A549 (cell line): Measurements from ENCODE around the gene WDR35. TPM values are rescaled to one million over a fixed set of nuclear protein-coding genes. Genes with fewer than 3 reads are reported as not detected.

ENCODE experiments used
- ATAC-seq, 2 experiments: fragments of 200-7000 bp in 1 of 2; fragments of >200 bp in 1 of 2; cut with Nextera tagmentation in 1 of 2; cut with Tn5 transposase in 1 of 2; 3 replicates each; pipeline versions ENCODE4 v1.8.0 to v1.9.1; 2018 to 2020; ENCODE audit warnings: mild to moderate bottlenecking in 1 of 2, moderate library complexity in 1 of 2
- CTCF ChIA-PET: fragments of 300-600 bp; sonication (Branson Sonifier 250); formaldehyde crosslinking; extraction: SDS; loops from one replicate; lab custom pipeline; 2021; ENCODE audit warnings: antibody characterized with exemption, inconsistent platforms; lab: Yijun Ruan, JAX
- POLR2A ChIA-PET: fragments of 350-600 bp; formaldehyde crosslinking; extraction: SDS; loops from one replicate; lab custom pipeline; 2021; ENCODE audit warnings: antibody characterized with exemption, inconsistent platforms; lab: Yijun Ruan, JAX
- DNase-seq, 2 experiments: peaks; one replicate each; pipeline versions ENCODE4 v3.0.0 to v3.0.0-alpha.2; 2011 to 2016; ENCODE audit warnings: low read depth in 1 of 2, low spot score in 1 of 2
- FAIRE-seq: peaks from 2 replicates; lab custom pipeline; 2011; peaks lifted over from hg19 to GRCh38; lab: Jason Lieb, UNC
- H3K27ac ChIP-seq, 2 experiments: fragments of >200 bp; sonication (Bioruptor Twin); formaldehyde crosslinking; 3 replicates each; pipeline ENCODE4 v1.5.1; 2016 to 2017
- H3K4me1 ChIP-seq: fragments of >200 bp; sonication (Bioruptor Twin); formaldehyde crosslinking; 3 replicates; pipeline ENCODE4 v1.6.1; 2016
- H3K4me2 ChIP-seq: fragments of >200 bp; sonication (Bioruptor Twin); formaldehyde crosslinking; 3 replicates; pipeline ENCODE4 v1.6.1; 2016
- H3K4me3 ChIP-seq: fragments of >200 bp; sonication (Bioruptor Twin); formaldehyde crosslinking; 3 replicates; pipeline ENCODE4 v1.5.1; 2016
- H3K9me3 ChIP-seq: fragments of >200 bp; sonication (Bioruptor Twin); formaldehyde crosslinking; 3 replicates; pipeline ENCODE4 v1.6.1; 2016
- ATOH8 ChIP-seq: fragments of 250-450 bp; sonication (Bioruptor Pico); IDR thresholded peaks from 2 replicates; pipeline ENCODE4 v1.5.0; 2020; ENCODE audit warnings: low read depth, mild to moderate bottlenecking, moderate library complexity
- CBX2 ChIP-seq: fragments of 200-600 bp; sonication (generic); IDR thresholded peaks from 2 replicates; pipeline ENCODE4 v1.6.1; 2016; ENCODE audit warnings: low read depth, mild to moderate bottlenecking, borderline replicate concordance
- CBX8 ChIP-seq: fragments of 200-600 bp; sonication (generic); IDR thresholded peaks from 2 replicates; pipeline ENCODE4 v1.6.1; 2016
- CEBPB ChIP-seq, 2 experiments: fragments of >200 bp in 1 of 2; sonication (Bioruptor Twin) in 1 of 2; formaldehyde crosslinking in 1 of 2; IDR thresholded peaks; 2 replicates each; pipeline ENCODE4 v1.6.1; 2012 to 2016
- CHD2 ChIP-seq: fragments of 150-350 bp; IDR thresholded peaks from 2 replicates; pipeline ENCODE4 v1.6.1; 2014; ENCODE audit warnings: low read length; ENCODE audit not compliant: partially characterized antibody
- CHD4 ChIP-seq: fragments of 200-600 bp; sonication (generic); IDR thresholded peaks from 2 replicates; pipeline ENCODE4 v1.6.1; 2016; ENCODE audit warnings: antibody characterized with exemption, mild to moderate bottlenecking, borderline replicate concordance
- ELK1 ChIP-seq: fragments of 150-350 bp; IDR thresholded peaks from 2 replicates; pipeline ENCODE4 v1.6.1; 2014; ENCODE audit warnings: low read depth, mild to moderate bottlenecking, low read length
- EP300 ChIP-seq, 2 experiments: fragments of >200 bp; sonication (Bioruptor Twin); formaldehyde crosslinking; IDR thresholded peaks; 2 replicates in 1 of 2; 3 replicates in 1 of 2; pipeline ENCODE4 v1.6.1; 2016 to 2017
- ESRRA ChIP-seq: fragments of 150-350 bp; IDR thresholded peaks from 2 replicates; pipeline ENCODE4 v1.6.1; 2014; ENCODE audit warnings: mild to moderate bottlenecking, low read length, borderline replicate concordance
- FOSL2 ChIP-seq, 2 experiments: fragments of 450-650 bp in 1 of 2; fragments of >200 bp in 1 of 2; sonication (Bioruptor Twin) in 1 of 2; formaldehyde crosslinking; IDR thresholded peaks; 2 replicates each; pipeline versions ENCODE4 v1.5.0 to v1.6.1; 2016 to 2020; ENCODE audit warnings: mild to moderate bottlenecking in 1 of 2, moderate library complexity in 1 of 2
- FOXS1 ChIP-seq: fragments of 250-450 bp; sonication (Bioruptor Pico); IDR thresholded peaks from 2 replicates; pipeline ENCODE4 v1.5.0; 2020; ENCODE audit warnings: mild to moderate bottlenecking, moderate library complexity
- HOXA7 ChIP-seq: fragments of 250-450 bp; sonication (Bioruptor Pico); IDR thresholded peaks from 2 replicates; pipeline ENCODE4 v1.5.0; 2020; ENCODE audit warnings: mild to moderate bottlenecking, moderate library complexity
- HOXB5 ChIP-seq: fragments of 250-450 bp; sonication (Bioruptor Pico); IDR thresholded peaks from 2 replicates; pipeline ENCODE4 v1.5.0; 2020; ENCODE audit warnings: mild to moderate bottlenecking, moderate library complexity
- JUNB ChIP-seq: fragments of >200 bp; sonication (Bioruptor Twin); formaldehyde crosslinking; IDR thresholded peaks from 2 replicates; pipeline ENCODE4 v1.6.1; 2016
- KDM5A ChIP-seq: fragments of 200-600 bp; sonication (generic); IDR thresholded peaks from 2 replicates; pipeline ENCODE4 v1.6.1; 2016; ENCODE audit warnings: antibody characterized with exemption, mild to moderate bottlenecking
- MAX ChIP-seq: IDR thresholded peaks from 2 replicates; pipeline ENCODE4 v1.6.1; 2012
- MYC ChIP-seq: IDR thresholded peaks from 2 replicates; pipeline ENCODE4 v1.6.1; 2012; ENCODE audit warnings: mild to moderate bottlenecking, inconsistent platforms, low read length, improper control_type of control experiment, borderline replicate concordance
- NFE2L2 ChIP-seq: fragments of 150-350 bp; conservative IDR thresholded peaks from 2 replicates; pipeline ENCODE4 v1.6.1; 2014; ENCODE audit warnings: low read length
- NPAS2 ChIP-seq: fragments of 250-450 bp; sonication (Bioruptor Pico); IDR thresholded peaks from 2 replicates; pipeline ENCODE4 v1.8.0; 2022; ENCODE audit warnings: mild to moderate bottlenecking, moderate library complexity, borderline replicate concordance
- NR3C1 ChIP-seq: fragments of >200 bp; sonication (Bioruptor Twin); formaldehyde crosslinking; IDR thresholded peaks from 3 replicates; pipeline ENCODE4 v1.6.1; 2017
- PBX3 ChIP-seq: IDR thresholded peaks from 2 replicates; pipeline ENCODE4 v1.6.1; 2012
- RAD21 ChIP-seq, 2 experiments: fragments of >200 bp in 1 of 2; sonication (Bioruptor Twin) in 1 of 2; formaldehyde crosslinking in 1 of 2; IDR thresholded peaks in 1 of 2; conservative IDR thresholded peaks in 1 of 2; 2 replicates in 1 of 2; 3 replicates in 1 of 2; pipeline ENCODE4 v1.6.1; 2012 to 2018; ENCODE audit warnings: inconsistent platforms in 1 of 2
- RCOR1 ChIP-seq: fragments of 150-350 bp; IDR thresholded peaks from 2 replicates; pipeline ENCODE4 v1.6.1; 2014; ENCODE audit warnings: antibody characterized with exemption, low read length, low read depth
- RFX5 ChIP-seq: fragments of 450-650 bp; IDR thresholded peaks from 2 replicates; pipeline ENCODE4 v1.7.1; 2014; ENCODE audit warnings: antibody characterized with exemption, mild to moderate bottlenecking, moderate library complexity
- SMC3 ChIP-seq: fragments of >200 bp; sonication (Bioruptor Twin); formaldehyde crosslinking; IDR thresholded peaks from 3 replicates; pipeline ENCODE4 v1.6.1; 2018; ENCODE audit warnings: inconsistent platforms
- TFCP2L1 ChIP-seq: fragments of 250-450 bp; sonication (Bioruptor Pico); IDR thresholded peaks from 2 replicates; pipeline ENCODE4 v1.5.0; 2021; ENCODE audit warnings: mild to moderate bottlenecking
- TP53 ChIP-seq: fragments of 250-450 bp; sonication (Bioruptor Pico); IDR thresholded peaks from 2 replicates; pipeline ENCODE4 v1.5.0; 2021; ENCODE audit warnings: mild to moderate bottlenecking, moderate library complexity
- USF2 ChIP-seq: fragments of 450-650 bp; IDR thresholded peaks from 2 replicates; pipeline ENCODE4 v1.6.1; 2014; ENCODE audit warnings: antibody characterized with exemption
- ZNF302 ChIP-seq: fragments of 250-450 bp; sonication (Bioruptor Pico); IDR thresholded peaks from 2 replicates; pipeline ENCODE4 v1.9.0; 2021; ENCODE audit warnings: inconsistent platforms, mild to moderate bottlenecking, moderate library complexity
- ZSCAN20 ChIP-seq: fragments of 250-450 bp; sonication (Bioruptor Pico); IDR thresholded peaks from 2 replicates; pipeline ENCODE4 v1.8.0; 2022; ENCODE audit warnings: mild to moderate bottlenecking, moderate library complexity
- WGBS: methylation state at CpG from one replicate; pipeline ENCODE4 v1.1.6; 2017; ENCODE audit errors: missing lambda C conversion rate; 5-methylcytosine and 5-hydroxymethylcytosine counted together
- polyA minus RNA-seq: library from RNA; depleted of rRNA, polyadenylated mRNA; stranded (reverse); fragments of >200 nt; gene quantifications from 2 replicates; pipeline ENCODE4 v1.2.3, GENCODE V29; 2011; rRNA and poly(A)+ RNA removed
- polyA plus RNA-seq, 4 experiments: library from polyadenylated mRNA; depleted of rRNA in 3 of 4; stranded (reverse); fragments of >200 nt; fragmentation: RNase III in 1 of 4; extraction: RNeasy Plus Mini Kit Qiagen cat#74134 plus additional on column Dnase treatment in 1 of 4; gene quantifications; 2 replicates in 3 of 4; 3 replicates in 1 of 4; pipeline ENCODE4 v1.2.3, GENCODE V29; 2011 to 2017
- TF ChIP-seq, protein P1 (sequence below): fragments of >200 bp; sonication (Bioruptor Twin); formaldehyde crosslinking; IDR thresholded peaks from 2 replicates; pipeline ENCODE4 v1.6.1; 2016
- TF ChIP-seq, protein P2 (sequence below): IDR thresholded peaks from 2 replicates; pipeline ENCODE4 v1.6.1; 2012; ENCODE audit warnings: low read depth, borderline replicate concordance
- TF ChIP-seq, protein P3 (sequence below): fragments of 250-450 bp; sonication (Bioruptor Pico); IDR thresholded peaks from 2 replicates; pipeline ENCODE4 v1.5.0; 2021; ENCODE audit warnings: mild to moderate bottlenecking, moderate library complexity, borderline replicate concordance

Gene WDR35
- 24.6 and 28.5 TPM in 2 replicates for polyA plus RNA-seq (2011; rRNA removed)
- 5.7 TPM in 2 replicates for polyA plus RNA-seq (2012; cell fraction: cytosol; rRNA removed)
- 7.9 and 13.0 TPM in 2 replicates for polyA plus RNA-seq (2012; cell fraction: nucleus; rRNA removed)
- polyA plus RNA-seq (2017; fragmentation: RNase III; extraction: RNeasy Plus Mini Kit Qiagen cat#74134 plus additional on column Dnase treatment) = 12.1 to 14.0 TPM (median 13.6 TPM) in 3 replicates
- polyA minus RNA-seq = 15.8 and 20.1 TPM in 2 replicates

- Histone ChIP-seq H3K9me3 (no peaks in the 10 kb centered on the region), H3K4me3 (peak within 1 kb of the TSS; percentile 68), H3K4me1 (peaks cover 17% of the 10 kb centered on the region), H3K4me2 (peak within 1 kb of the TSS; percentile 91), H3K27ac (peak within 1 kb of the TSS; percentile 73 to 89)
- ChIA-PET CTCF (interaction anchor here (1.1 to 1.5 kb wide), 4 partner anchors 9 to 108 kb away, joined by 3 to 4 read pairs (median 3); no protein-coding TSS in a partner anchor), POLR2A (interaction anchor here (0.7 to 1.5 kb wide), 9 partner anchors 8 to 451 kb away, joined by 3 to 16 read pairs (median 4); partner anchors contain the start of genes LAPTM4A and MATN3)
- FAIRE-seq = peak; percentile 23
- peak; percentile 98 for ATAC-seq
- WGBS = under 1% methylated on average over 59 of the region's 70 CpGs
- peak; percentile 94 to 98 for DNase-seq
- TF ChIP-seq HOXB5 (CRISPR knock-in tag) = no peak
- no peak for TF ChIP-seq ZSCAN20 (CRISPR knock-in tag)
- no peak for TF ChIP-seq PBX3
- TF ChIP-seq, protein P1, sequence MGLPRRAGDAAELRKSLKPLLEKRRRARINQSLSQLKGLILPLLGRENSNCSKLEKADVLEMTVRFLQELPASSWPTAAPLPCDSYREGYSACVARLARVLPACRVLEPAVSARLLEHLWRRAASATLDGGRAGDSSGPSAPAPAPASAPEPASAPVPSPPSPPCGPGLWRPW = no peak
- TF ChIP-seq NPAS2 (CRISPR knock-in tag) = 0 out of 2 replicates have a peak, but pooled peaks have one; percentile 57
- no peak for TF ChIP-seq TP53 (CRISPR knock-in tag)
- no peak for TF ChIP-seq RAD21 (conservative IDR thresholded peaks at IDR 0.05 in 1 of 2, IDR thresholded peaks at IDR 0.05 in 1 of 2)
- no peak for TF ChIP-seq FOSL2 (IDR thresholded peaks at IDR 0.05)
- TF ChIP-seq FOSL2 (CRISPR knock-in tag; IDR thresholded peaks at IDR 0.05) = no peak
- no peak for TF ChIP-seq JUNB
- TF ChIP-seq NFE2L2 = no peak
- peak; percentile 59 for TF ChIP-seq USF2
- TF ChIP-seq CBX2 = no peak
- TF ChIP-seq SMC3 = no peak
- peak; percentile 88 for TF ChIP-seq MAX
- no peak for TF ChIP-seq ATOH8 (CRISPR knock-in tag)
- peak; percentile 31 for TF ChIP-seq CHD2
- TF ChIP-seq KDM5A = 0 out of 2 replicates have a peak, but pooled peaks have one; percentile 53
- no peak; the same call in 1 of the 2 replicates for TF ChIP-seq RFX5
- TF ChIP-seq CBX8 = no peak
- TF ChIP-seq ESRRA = no peak
- no peak for TF ChIP-seq ZNF302
- TF ChIP-seq HOXA7 = no peak
- TF ChIP-seq FOXS1 = no peak
- TF ChIP-seq CEBPB (IDR thresholded peaks at IDR 0.05) = no peak
- TF ChIP-seq, protein P2, sequence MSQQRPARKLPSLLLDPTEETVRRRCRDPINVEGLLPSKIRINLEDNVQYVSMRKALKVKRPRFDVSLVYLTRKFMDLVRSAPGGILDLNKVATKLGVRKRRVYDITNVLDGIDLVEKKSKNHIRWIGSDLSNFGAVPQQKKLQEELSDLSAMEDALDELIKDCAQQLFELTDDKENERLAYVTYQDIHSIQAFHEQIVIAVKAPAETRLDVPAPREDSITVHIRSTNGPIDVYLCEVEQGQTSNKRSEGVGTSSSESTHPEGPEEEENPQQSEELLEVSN = peak; percentile 97
- no peak for TF ChIP-seq CHD4
- 0 out of 2 replicates have a peak, but pooled peaks have one; percentile 22 for TF ChIP-seq MYC
- TF ChIP-seq NR3C1 = no peak
- TF ChIP-seq, protein P3, sequence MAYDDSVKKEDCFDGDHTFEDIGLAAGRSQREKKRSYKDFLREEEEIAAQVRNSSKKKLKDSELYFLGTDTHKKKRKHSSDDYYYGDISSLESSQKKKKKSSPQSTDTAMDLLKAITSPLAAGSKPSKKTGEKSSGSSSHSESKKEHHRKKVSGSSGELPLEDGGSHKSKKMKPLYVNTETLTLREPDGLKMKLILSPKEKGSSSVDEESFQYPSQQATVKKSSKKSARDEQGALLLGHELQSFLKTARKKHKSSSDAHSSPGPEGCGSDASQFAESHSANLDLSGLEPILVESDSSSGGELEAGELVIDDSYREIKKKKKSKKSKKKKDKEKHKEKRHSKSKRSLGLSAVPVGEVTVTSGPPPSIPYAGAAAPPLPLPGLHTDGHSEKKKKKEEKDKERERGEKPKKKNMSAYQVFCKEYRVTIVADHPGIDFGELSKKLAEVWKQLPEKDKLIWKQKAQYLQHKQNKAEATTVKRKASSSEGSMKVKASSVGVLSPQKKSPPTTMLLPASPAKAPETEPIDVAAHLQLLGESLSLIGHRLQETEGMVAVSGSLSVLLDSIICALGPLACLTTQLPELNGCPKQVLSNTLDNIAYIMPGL (CRISPR knock-in tag) = no peak
- no peak for TF ChIP-seq RCOR1
- TF ChIP-seq EP300 (IDR thresholded peaks at IDR 0.05) = no peak
- no peak for TF ChIP-seq TFCP2L1 (CRISPR knock-in tag)
- no peak for TF ChIP-seq ELK1
Measured at GRCh38 chr2:19989667-19990415, at the start of gene WDR35. WDR35 (minus strand) TSS chr2:19990105; CDS start chr2:19990015, 90 bp downstream.
